Activated naive CD8-positive, alpha-beta T cell treated with anti-CD3 and anti-CD28 coated beads, Interleukin-2, amount 50 U/mL, for 24 hours (primary cell): ENCODE results near the gene SLC6A18.
"Not testable (repeated sequence)": the region's sequence is repeated elsewhere in the genome, so short reads cannot be mapped to it uniquely, and the experiment has no call there.

Source experiments
- ATAC-seq: fragments of 150-1000 bp; cut with Tn5 transposase; one replicate; pipeline ENCODE4 v1.10.0; 2021
- DNase-seq: peaks from one replicate; pipeline ENCODE4 v3.0.0; 2021
- H3K27ac Mint-ChIP-seq: one replicate; pipeline ENCODE4 v1.8.0; 2021; ENCODE audit warnings: mild to moderate bottlenecking, mixed read lengths
- H3K27me3 Mint-ChIP-seq: one replicate; pipeline ENCODE4 v1.8.0; 2021; ENCODE audit warnings: mixed read lengths
- H3K36me3 Mint-ChIP-seq: one replicate; pipeline ENCODE4 v1.8.0; 2021; ENCODE audit warnings: low read depth, mixed read lengths
- H3K4me1 Mint-ChIP-seq: one replicate; pipeline ENCODE4 v1.8.0; 2021; ENCODE audit warnings: mixed read lengths
- H3K4me3 Mint-ChIP-seq: one replicate; pipeline ENCODE4 v1.8.0; 2021; ENCODE audit warnings: mild to moderate bottlenecking, moderate library complexity, mixed read lengths
- H3K9me3 Mint-ChIP-seq: one replicate; pipeline ENCODE4 v1.8.0; 2021; ENCODE audit warnings: mixed read lengths

The SLC6A18 gene

DNA sequence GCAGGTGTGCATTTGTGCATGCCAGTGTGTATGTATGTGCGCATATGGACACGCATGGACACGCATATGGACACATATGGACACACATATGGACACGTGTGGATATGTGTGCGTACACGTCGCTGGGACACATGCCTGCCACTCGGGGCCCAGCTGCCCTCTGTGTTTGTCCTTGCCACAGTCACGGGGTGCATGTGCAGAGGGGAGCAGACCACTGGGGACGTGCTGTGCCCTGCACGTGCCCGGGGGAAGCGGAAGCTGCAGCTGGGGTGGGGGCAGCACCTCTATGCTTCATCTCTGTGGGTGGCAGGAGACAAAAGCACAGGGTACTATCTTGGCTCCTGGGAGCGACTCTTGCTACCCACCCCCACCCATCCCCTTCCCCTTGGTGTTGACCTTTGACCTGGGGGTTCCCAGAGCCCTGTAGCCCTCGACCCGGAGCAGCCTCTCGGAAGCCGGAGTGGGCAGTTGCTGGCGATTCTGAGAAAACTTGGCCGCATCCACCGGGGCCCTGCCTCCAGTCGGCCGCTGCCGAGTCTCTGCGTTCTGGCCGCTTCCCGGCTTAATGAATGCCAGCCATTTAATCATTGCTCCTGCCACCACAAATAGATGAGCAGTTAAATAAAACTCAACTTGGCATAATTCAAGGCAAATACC, 2.4 kb upstream of the SLC6A18 start:
- ATAC-seq (no peak), DNase-seq (no peak)
- no peaks in the 10 kb centered on the region for H3K4me1 Mint-ChIP-seq
- H3K9me3 Mint-ChIP-seq, result no peaks in the 10 kb centered on the region
- no peak overlapping the region for H3K27ac Mint-ChIP-seq
- peaks cover 5% of the 10 kb centered on the region for H3K27me3 Mint-ChIP-seq
- H3K36me3 Mint-ChIP-seq, result no peaks in the 10 kb centered on the region
- H3K4me3 Mint-ChIP-seq, result no peak overlapping the region

DNA sequence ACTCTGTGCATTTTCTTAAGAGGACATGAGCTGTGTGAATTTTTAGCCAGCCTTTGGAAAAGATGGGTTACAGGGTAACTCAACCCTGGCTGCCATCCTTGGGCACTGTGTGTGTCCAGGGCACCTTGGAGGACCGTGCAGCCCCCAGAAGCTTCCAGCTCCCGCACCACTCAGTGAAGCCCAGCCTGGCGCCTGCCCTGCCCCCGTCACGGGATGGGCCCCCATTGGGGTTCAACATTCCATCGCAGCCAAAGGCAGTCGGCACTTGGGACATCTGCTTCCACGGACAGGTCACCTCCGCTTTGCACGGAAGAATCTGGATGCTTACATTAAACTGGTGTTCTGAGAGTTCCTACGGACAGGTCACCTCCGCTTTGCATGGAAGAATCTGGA, 1.9 kb upstream of the SLC6A18 start:
- H3K27ac Mint-ChIP-seq, result no peak overlapping the region
- ATAC-seq, result no peak
- no peaks in the 10 kb centered on the region for H3K4me1 Mint-ChIP-seq

DNA sequence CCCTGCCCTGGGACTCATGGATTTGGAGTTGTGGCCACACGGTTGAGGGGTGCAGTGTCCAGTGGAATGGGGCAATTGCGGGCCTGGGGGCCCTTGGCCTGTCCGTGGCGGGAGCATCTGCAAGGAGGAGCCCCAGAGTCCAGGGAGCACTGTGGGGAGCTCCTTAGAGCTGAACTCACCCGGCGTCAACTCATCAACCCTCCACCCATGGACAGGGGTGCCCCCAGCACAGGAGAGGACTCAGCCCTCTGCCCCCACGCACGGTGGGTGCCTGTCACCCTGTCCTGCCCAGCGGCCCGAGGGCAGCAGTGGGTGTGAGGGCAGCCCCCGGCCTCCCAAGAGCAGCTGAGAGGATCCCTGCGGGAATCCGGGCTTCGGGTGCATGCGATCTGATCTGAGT, 550 bp upstream of the SLC6A18 start:
- no peaks in the 10 kb centered on the region for H3K9me3 Mint-ChIP-seq
- no peaks in the 10 kb centered on the region for H3K4me1 Mint-ChIP-seq
- no peaks in the 10 kb centered on the region for H3K36me3 Mint-ChIP-seq
- H3K27me3 Mint-ChIP-seq, result peaks cover 20% of the 10 kb centered on the region
- DNase-seq, result no peak
- ATAC-seq, result no peak
- H3K4me3 Mint-ChIP-seq, result no peak overlapping the region
- no peak overlapping the region for H3K27ac Mint-ChIP-seq

More for the DNA sequence above, 1.9 kb upstream of the SLC6A18 start:
- H3K27me3 Mint-ChIP-seq, result peaks cover 10% of the 10 kb centered on the region
- DNase-seq, result no peak
- H3K4me3 Mint-ChIP-seq, result no peak overlapping the region
- H3K9me3 Mint-ChIP-seq, result no peaks in the 10 kb centered on the region
- H3K36me3 Mint-ChIP-seq, result no peaks in the 10 kb centered on the region

DNA sequence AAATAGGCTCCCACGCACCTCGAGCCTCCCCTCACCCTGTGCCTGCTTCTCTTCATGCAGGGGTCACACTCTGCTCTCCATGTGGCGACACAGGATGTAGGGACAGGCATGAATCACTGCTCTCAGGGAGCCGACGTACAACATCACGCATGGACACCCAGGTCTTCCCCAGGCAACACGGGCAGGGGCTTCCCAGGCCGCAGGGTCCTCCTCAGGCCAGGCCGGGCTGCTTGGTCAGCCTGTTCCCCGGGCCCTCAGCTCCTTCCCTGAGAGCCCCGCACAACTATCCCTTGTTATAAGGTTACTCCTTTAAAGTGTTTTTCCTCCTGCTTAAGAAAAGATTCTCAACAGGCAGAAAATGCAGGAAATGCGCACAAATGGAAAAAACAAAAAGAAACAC, 1.1 kb downstream of the SLC6A18 start:
- H3K9me3 Mint-ChIP-seq, result no peaks in the 10 kb centered on the region
- no peak overlapping the region for H3K4me3 Mint-ChIP-seq
- H3K27me3 Mint-ChIP-seq, result peaks cover 23% of the 10 kb centered on the region
- DNase-seq (no peak), ATAC-seq (no peak)
- no peaks in the 10 kb centered on the region for H3K4me1 Mint-ChIP-seq
- no peak overlapping the region for H3K27ac Mint-ChIP-seq
- H3K36me3 Mint-ChIP-seq, result no peaks in the 10 kb centered on the region

DNA sequence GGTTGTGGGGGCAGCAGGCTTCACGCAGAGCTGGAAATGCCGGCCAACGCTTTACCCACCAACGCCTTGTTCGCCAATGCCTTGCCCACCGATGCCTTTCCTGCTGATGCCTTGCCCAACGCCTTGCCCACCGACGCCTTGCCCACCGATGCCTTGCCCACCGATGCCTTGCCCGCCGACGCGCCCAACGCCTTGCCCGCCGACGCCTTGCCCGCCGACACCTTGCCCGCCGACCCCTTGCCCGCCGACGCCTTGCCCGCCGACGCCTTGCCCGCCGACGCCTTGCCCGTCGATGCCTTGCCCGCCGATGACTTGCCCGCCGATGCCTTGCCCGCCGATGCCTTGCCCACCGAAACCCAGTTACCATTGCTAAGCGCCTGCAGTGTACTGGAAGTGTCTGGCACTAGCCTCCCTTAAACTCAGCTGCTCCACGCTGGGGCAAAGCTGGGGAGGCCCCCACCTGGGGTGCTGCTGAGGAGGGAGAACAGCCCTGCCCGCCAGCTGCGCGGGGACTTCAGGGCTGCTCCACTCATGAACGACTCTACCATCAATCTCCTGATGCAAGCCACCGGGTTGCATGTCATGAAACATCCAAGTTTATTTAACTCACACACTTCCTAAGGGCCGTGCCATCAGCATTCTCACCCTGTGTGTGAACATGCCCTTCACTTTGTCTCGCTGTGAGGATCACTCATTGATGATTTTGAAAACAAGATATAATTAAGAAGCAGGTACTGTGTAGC, 1.8 kb downstream of the SLC6A18 start:
- Mint-ChIP-seq H3K4me1 (no peaks in the 10 kb centered on the region), H3K27me3 (peaks cover 23% of the 10 kb centered on the region), H3K27ac (no peak overlapping the region), H3K4me3 (no peak overlapping the region), H3K9me3 (no peaks in the 10 kb centered on the region), H3K36me3 (no peaks in the 10 kb centered on the region)
- DNase-seq (no peak), ATAC-seq (no peak)

DNA sequence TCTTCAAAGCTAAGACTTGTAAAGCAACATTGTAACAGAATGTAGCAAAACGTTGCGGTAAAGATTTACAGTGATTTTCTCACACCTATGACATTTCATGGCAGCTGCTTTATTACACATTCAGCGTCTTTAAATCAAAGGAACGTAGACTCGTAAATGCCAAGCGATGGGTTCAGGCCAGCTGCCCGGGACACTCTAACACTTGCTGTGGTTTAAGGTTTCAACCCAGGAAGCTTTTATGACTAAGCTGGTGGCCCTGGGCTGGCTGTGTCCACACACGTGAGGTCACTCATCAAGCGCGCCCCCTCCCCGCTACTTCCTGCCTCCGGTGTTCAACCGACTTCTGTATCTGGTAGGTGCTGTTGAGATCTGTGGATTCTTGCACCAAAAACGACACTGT, 2.5 kb downstream of the SLC6A18 start:
- Mint-ChIP-seq H3K9me3 (no peaks in the 10 kb centered on the region), H3K4me3 (no peak overlapping the region), H3K27ac (no peak overlapping the region), H3K36me3 (no peaks in the 10 kb centered on the region), H3K27me3 (peaks cover 23% of the 10 kb centered on the region), H3K4me1 (no peaks in the 10 kb centered on the region)
- no peak for ATAC-seq
- no peak for DNase-seq

DNA sequence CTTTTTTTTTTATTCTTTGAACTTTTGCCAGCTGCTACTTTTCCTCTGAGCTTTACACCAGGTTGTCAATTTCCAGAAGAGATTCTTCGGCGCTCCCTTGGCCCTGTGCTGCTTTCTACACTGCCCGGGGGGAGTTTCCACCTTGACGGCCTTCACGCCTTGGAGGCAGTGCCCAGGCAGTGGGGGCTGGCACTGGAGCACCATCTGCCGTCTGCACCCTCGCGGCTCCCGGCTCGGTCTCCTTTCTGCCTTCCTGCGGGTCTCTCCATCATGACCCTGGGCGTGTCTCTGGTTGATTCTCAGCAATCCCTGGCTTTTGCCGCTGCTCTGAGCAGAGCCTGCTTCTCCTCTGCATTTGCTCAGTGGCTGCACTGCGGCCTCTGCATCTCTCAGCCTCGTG, 2.9 kb downstream of the SLC6A18 start:
- peaks cover 23% of the 10 kb centered on the region for H3K27me3 Mint-ChIP-seq
- no peak overlapping the region for H3K27ac Mint-ChIP-seq
- no peak for DNase-seq
- H3K4me1 Mint-ChIP-seq, result no peaks in the 10 kb centered on the region
- ATAC-seq, result no peak
- no peak overlapping the region for H3K4me3 Mint-ChIP-seq
- H3K9me3 Mint-ChIP-seq, result no peaks in the 10 kb centered on the region
- H3K36me3 Mint-ChIP-seq, result no peaks in the 10 kb centered on the region

DNA sequence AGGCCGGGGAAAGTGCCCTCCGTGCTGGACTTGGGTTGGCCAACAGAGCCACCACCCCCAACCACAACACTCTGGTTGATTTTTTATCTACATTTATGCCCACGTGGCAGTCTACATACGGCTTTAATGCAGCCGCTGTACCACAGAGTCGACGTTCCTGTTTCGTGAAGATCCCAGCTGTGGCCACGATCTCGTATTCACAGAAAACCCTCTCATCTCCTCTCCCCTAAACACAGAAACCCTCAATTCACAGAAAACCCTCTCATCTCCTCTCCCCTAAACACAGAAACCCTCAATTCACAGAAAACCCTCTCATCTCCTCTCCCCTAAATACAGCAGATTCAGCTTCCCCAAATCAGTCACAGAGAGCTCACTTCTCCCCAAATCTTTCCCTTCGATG, 3.8 kb downstream of the SLC6A18 start:
- DNase-seq, H3K9me3 Mint-ChIP-seq, H3K27ac Mint-ChIP-seq, H3K4me3 Mint-ChIP-seq, ATAC-seq, H3K4me1 Mint-ChIP-seq, H3K36me3 Mint-ChIP-seq: not testable (repeated sequence)
- H3K27me3 Mint-ChIP-seq, result peaks cover 23% of the 10 kb centered on the region

DNA sequence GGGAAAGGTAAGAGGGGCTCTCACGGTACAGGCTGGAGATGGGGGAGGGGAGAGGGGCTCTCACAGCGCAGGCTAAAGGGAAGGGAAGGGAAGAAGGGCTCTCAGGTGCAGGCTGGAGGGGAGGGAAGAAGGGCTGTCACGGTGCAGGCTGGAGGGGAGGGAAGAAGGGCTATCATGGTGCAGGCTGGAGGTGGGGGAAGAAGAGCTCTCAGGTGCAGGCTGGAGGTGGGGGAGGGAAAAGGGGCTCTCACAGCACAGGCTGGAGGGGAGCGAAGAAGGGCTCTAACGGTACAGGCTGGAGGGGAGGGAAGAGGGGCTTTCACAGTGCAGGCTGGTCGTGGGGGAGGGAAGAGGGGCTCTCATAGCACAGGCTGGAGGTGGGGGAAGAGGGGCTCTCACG, 4.6 kb downstream of the SLC6A18 start:
- Mint-ChIP-seq H3K9me3 (no peaks in the 10 kb centered on the region), H3K27me3 (peaks cover 23% of the 10 kb centered on the region), H3K4me1 (no peaks in the 10 kb centered on the region), H3K4me3 (no peak overlapping the region), H3K27ac (no peak overlapping the region), H3K36me3 (no peaks in the 10 kb centered on the region)
- ATAC-seq (no peak), DNase-seq (no peak)

DNA sequence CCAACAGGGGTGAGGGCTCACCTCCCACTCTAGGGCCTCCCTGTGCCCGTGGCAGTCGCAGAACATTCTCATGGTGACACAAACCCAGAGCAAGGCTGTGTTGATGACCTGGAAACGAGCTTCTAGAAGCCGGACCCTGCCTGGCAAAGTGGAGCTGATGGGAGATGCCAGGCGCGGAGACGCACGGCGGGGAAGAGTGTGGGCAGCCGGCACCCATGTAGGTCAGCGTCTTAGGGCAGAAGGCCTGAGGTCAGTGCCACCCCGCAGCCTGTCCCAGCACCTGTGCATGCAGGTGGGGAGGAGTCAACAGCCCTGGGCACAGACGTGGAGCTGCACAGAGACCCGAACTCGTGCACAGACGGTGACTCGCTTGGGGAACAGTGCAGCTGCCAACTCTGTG, 5.4 kb downstream of the SLC6A18 start:
- Mint-ChIP-seq H3K4me1 (no peaks in the 10 kb centered on the region), H3K27me3 (peaks cover 23% of the 10 kb centered on the region), H3K4me3 (no peak overlapping the region), H3K36me3 (no peaks in the 10 kb centered on the region), H3K9me3 (no peaks in the 10 kb centered on the region), H3K27ac (no peak overlapping the region)
- ATAC-seq (no peak), DNase-seq (no peak)

DNA sequence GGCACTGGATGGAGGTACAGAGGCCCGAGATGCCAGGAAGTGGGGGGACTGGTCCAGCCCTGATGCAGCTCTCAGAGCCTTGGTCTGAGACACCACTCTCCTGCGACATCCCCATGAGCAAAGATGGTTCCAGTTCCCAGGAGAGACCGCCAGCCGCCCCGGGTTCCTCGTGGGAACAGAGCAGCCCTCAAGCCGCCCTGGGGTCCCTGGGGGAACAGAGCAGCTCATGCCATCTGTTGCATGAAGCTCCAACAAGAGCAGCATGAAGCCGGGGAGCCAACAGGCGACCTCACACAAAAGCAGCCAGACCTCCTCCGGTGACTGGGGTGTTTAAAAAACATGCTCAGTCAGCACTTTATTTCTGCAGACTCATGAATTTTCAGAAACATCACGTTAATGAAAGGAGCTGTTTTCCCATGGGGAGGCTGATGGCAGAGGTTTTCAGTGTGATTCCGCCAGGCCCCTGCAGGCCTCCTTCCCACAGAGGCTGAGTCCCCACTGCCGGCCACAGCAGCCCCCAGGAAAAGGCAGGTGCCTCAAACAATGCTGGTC, 6.2 kb downstream of the SLC6A18 start:
- Mint-ChIP-seq H3K36me3 (peaks cover 2% of the 10 kb centered on the region), H3K4me1 (no peaks in the 10 kb centered on the region), H3K9me3 (peaks cover 6% of the 10 kb centered on the region), H3K27me3 (peaks cover 23% of the 10 kb centered on the region), H3K4me3 (no peak overlapping the region), H3K27ac (no peak overlapping the region)
- DNase-seq (no peak), ATAC-seq (no peak)

DNA sequence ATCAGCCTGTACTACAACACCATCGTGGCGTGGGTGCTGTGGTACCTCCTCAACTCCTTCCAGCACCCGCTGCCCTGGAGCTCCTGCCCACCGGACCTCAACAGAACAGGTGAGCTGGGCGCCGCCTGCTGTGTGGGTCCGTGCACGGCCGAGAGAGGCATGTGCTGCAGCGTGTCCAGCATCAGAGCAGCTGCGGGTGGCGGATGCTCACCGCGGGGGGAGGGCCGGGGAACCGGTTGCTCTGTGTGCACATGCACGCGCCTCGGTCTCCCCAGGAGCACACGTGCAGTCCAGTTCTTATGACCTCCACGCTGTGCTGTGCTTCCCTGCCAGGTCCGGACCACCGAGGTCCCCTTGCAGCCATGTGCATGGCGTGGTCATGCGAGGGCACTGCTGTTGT, 7.6 kb downstream of the SLC6A18 start:
- no peak for ATAC-seq
- peaks cover 18% of the 10 kb centered on the region for H3K27me3 Mint-ChIP-seq
- H3K9me3 Mint-ChIP-seq, result peaks cover 6% of the 10 kb centered on the region
- no peak overlapping the region for H3K4me3 Mint-ChIP-seq
- peaks cover 2% of the 10 kb centered on the region for H3K36me3 Mint-ChIP-seq
- DNase-seq, result no peak
- no peaks in the 10 kb centered on the region for H3K4me1 Mint-ChIP-seq
- H3K27ac Mint-ChIP-seq, result no peak overlapping the region

DNA sequence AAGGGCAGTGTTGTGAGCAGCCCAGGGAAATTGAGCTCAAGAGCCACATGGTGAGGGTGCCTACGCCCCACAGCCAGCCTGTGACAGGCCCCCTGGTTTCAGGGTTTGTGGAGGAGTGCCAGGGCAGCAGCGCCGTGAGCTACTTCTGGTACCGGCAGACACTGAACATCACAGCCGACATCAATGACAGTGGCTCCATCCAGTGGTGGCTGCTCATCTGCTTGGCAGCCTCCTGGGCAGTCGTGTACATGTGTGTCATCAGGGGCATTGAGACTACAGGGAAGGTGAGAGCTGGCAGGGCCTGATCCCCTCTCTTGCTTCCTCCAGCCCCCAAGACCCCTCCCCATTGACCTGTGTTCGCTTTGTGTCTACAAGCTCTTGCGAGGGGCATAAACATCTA, 10.2 kb downstream of the SLC6A18 start:
- Mint-ChIP-seq H3K36me3 (peaks cover 2% of the 10 kb centered on the region), H3K9me3 (peaks cover 6% of the 10 kb centered on the region), H3K4me3 (no peak overlapping the region), H3K4me1 (no peaks in the 10 kb centered on the region), H3K27me3 (no peaks in the 10 kb centered on the region), H3K27ac (no peak overlapping the region)
- ATAC-seq (no peak), DNase-seq (no peak)

DNA sequence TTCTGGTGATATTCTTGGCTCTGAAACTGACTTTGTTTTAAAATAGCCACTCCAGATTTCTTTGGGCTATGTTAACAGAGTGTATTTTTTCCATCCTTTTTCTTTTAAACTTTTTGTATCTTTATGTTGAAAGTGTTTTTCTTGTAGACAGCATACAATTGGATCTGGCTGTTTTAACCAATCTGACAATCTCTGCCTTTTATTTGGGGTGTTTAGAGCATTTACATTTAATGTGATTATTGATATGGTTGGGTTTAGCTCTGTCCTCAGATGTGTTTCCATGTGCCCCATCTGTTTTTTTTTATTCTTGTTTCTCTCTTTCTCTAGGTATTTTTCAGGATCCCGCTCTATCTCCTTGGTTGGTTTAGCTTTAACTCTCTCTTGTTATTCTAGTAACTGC, 10.7 kb downstream of the SLC6A18 start:
- Mint-ChIP-seq H3K27ac (no peak overlapping the region), H3K9me3 (peaks cover 6% of the 10 kb centered on the region), H3K4me3 (no peak overlapping the region), H3K4me1 (no peaks in the 10 kb centered on the region), H3K27me3 (no peaks in the 10 kb centered on the region), H3K36me3 (peaks cover 2% of the 10 kb centered on the region)
- DNase-seq (no peak), ATAC-seq (no peak)

DNA sequence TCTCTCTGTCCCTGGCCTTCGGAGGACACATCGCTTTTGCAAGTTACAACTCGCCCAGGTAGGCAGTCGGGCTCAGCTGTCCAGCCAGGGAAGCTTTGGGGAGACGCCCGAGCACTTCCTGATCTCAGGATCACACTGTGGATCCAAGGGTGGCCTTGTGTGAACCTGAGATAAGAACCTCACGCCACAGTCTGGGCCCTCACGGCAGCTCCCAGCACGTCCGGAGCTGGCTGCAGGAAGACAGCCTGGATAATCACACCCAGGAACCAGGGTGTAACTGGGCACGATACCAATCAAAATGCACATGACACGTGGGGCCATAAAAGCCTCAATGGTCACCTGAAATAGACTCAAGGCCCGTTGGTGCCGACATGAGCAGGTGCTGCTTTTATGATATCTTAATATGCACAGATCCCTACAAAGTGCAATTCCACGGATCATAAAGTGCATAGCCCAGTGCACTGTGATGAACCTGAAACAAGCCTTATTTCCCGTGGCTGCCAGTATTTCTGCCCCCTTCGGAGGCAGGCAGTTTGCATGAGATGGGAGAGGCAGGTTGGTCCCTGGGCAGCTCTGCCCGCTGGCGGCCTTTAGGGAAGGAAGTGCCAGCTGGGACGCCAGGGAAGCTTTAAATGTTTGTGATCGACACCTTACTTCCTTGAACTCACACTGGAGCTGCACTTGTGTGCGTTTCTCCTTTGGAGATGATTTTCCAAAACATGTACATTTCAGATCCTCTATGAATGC, 14.5 kb downstream of the SLC6A18 start:
- no peak overlapping the region for H3K27ac Mint-ChIP-seq
- no peak overlapping the region for H3K4me3 Mint-ChIP-seq
- H3K4me1 Mint-ChIP-seq, result no peaks in the 10 kb centered on the region
- H3K9me3 Mint-ChIP-seq, result peaks cover 6% of the 10 kb centered on the region
- ATAC-seq, result no peak
- peaks cover 2% of the 10 kb centered on the region for H3K36me3 Mint-ChIP-seq
- no peak for DNase-seq
- H3K27me3 Mint-ChIP-seq, result no peaks in the 10 kb centered on the region
